T-helper 1 cell treated with Interleukin-12 subunit alpha and Interleukin-12 subunit beta and Interleukin-4 antibody, amounts not matched to agents 30 μg/mL and 1 μg/mL, for 36 hours (primary cell): ENCODE results near the gene NEUROG3.
"Not testable (repeated sequence)": the region's sequence is repeated elsewhere in the genome, so short reads cannot be mapped to it uniquely, and the experiment has no call there.

Experiments
- H3K27ac Mint-ChIP-seq: one replicate; pipeline ENCODE4 v1.8.0; 2021; ENCODE audit warnings: mild to moderate bottlenecking, mixed read lengths
- H3K27me3 Mint-ChIP-seq: one replicate; pipeline ENCODE4 v1.8.0; 2021; ENCODE audit warnings: low read depth, mixed read lengths
- H3K36me3 Mint-ChIP-seq: one replicate; pipeline ENCODE4 v1.8.0; 2021; ENCODE audit warnings: low read depth, mixed read lengths
- H3K4me1 Mint-ChIP-seq: one replicate; pipeline ENCODE4 v1.8.0; 2021; ENCODE audit warnings: low read depth, mixed read lengths
- H3K4me3 Mint-ChIP-seq: one replicate; pipeline ENCODE4 v1.8.0; 2021; ENCODE audit warnings: mild to moderate bottlenecking, moderate library complexity, mixed read lengths
- H3K9me3 Mint-ChIP-seq: one replicate; pipeline ENCODE4 v1.8.0; 2021; ENCODE audit warnings: mixed read lengths

The NEUROG3 gene

GRCh38 chr10:69558559-69558958 lies 14.7 kb downstream of the NEUROG3 start:
- Mint-ChIP-seq H3K36me3 (no peaks in the 10 kb centered on the region), H3K27me3 (peaks cover 5% of the 10 kb centered on the region), H3K9me3 (no peaks in the 10 kb centered on the region), H3K4me3 (no peak overlapping the region), H3K27ac (no peak overlapping the region), H3K4me1 (peaks cover 5% of the 10 kb centered on the region)

- Mint-ChIP-seq H3K4me1 (peaks cover 5% of the 10 kb centered on the region), H3K27ac (no peak overlapping the region), H3K27me3 (peaks cover 6% of the 10 kb centered on the region)
Observed at GRCh38 chr10:69554611-69555010, 18.6 kb downstream of the NEUROG3 start.

DNA sequence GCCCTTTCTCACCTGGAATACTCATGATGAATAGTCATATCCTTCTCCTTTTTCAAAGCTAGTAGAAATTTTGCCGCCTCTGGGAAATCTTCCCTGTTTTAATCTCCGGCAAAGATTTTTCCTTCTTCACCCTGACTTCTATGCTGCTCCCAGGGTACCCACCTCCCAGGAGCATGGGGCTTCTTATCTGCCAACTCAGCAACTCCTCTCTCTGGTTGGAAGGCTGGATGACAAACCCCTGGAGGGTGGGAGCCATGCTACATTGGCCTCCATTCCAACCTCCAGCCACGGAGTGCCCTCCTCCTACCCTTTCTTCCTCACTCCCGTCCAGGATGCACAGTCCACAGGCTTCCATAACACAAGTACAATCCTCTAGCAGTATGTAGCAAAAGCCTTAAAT lies 19.9 kb downstream of the NEUROG3 start:
- Mint-ChIP-seq H3K4me3 (no peak overlapping the region), H3K36me3 (no peaks in the 10 kb centered on the region), H3K4me1 (no peaks in the 10 kb centered on the region), H3K27ac (no peak overlapping the region), H3K27me3 (peaks cover 5% of the 10 kb centered on the region), H3K9me3 (peaks cover 22% of the 10 kb centered on the region)

More at GRCh38 chr10:69554611-69555010, 18.6 kb downstream of the NEUROG3 start:
- H3K4me3 Mint-ChIP-seq, result no peak overlapping the region
- peaks cover 14% of the 10 kb centered on the region for H3K9me3 Mint-ChIP-seq
- no peaks in the 10 kb centered on the region for H3K36me3 Mint-ChIP-seq

DNA sequence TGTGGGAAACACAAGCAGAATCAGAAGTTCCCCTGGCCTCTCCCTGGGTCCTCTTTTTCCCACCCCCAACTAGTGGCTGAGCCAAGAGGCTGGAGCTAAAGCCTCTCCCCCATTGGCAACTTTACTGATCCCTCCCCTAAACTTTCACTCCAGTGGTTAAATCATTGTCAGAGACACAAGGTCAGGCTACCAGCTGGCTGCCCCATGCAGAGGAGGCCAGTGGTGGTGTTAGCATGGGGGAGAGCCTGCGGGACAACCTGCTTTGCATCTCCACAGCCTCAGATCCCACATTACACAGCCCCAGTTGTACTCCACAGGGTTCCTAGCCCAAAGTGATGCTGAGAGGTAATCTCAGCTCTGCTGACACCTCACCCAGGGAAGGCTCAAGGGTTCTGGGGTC lies 21.0 kb downstream of the NEUROG3 start:
- H3K9me3 Mint-ChIP-seq, result peaks cover 29% of the 10 kb centered on the region

GRCh38 chr10:69549959-69550358 lies 23.3 kb downstream of the NEUROG3 start:
- Mint-ChIP-seq H3K4me1 (no peaks in the 10 kb centered on the region), H3K27ac (no peak overlapping the region), H3K27me3 (peaks cover 8% of the 10 kb centered on the region), H3K36me3 (no peaks in the 10 kb centered on the region), H3K4me3 (no peak overlapping the region), H3K9me3 (peaks cover 31% of the 10 kb centered on the region)

More for the DNA sequence above, 21.0 kb downstream of the NEUROG3 start:
- Mint-ChIP-seq H3K27me3 (peaks cover 6% of the 10 kb centered on the region), H3K4me3 (no peak overlapping the region), H3K4me1 (no peaks in the 10 kb centered on the region), H3K36me3 (no peaks in the 10 kb centered on the region), H3K27ac (no peak overlapping the region)

DNA sequence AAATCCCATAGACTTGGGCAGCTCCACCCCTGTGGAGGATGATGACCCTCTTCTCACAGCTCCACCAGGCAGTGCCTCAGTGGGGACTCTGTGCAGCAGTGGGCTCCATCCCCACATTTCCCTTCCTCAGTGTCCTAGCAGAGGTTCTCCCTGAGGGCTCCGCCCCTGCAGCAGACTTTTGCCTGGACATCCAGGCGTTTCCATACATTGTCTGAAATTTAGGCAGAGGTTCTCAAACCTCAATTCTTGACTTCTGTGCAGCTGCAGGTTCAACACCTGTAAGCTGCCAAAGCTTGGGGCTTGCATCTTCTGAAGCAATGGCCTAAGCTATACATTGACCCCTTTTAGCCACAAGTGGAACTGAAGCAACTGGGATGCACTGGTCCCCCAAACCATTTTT lies 31.8 kb downstream of the NEUROG3 start:
- peaks cover 2% of the 10 kb centered on the region for H3K36me3 Mint-ChIP-seq
- H3K9me3 Mint-ChIP-seq, result peaks cover 26% of the 10 kb centered on the region
- no peak overlapping the region for H3K4me3 Mint-ChIP-seq
- no peak overlapping the region for H3K27ac Mint-ChIP-seq
- no peaks in the 10 kb centered on the region for H3K4me1 Mint-ChIP-seq
- H3K27me3 Mint-ChIP-seq, result no peaks in the 10 kb centered on the region

- H3K36me3 Mint-ChIP-seq, result peaks cover 2% of the 10 kb centered on the region
- no peaks in the 10 kb centered on the region for H3K4me1 Mint-ChIP-seq
- H3K27me3 Mint-ChIP-seq, result peaks cover 6% of the 10 kb centered on the region
- H3K9me3 Mint-ChIP-seq, result peaks cover 26% of the 10 kb centered on the region
- H3K4me3 Mint-ChIP-seq, result no peak overlapping the region
- H3K27ac Mint-ChIP-seq, result no peak overlapping the region
Observed at GRCh38 chr10:69538461-69538860, 34.8 kb downstream of the NEUROG3 start.

- H3K4me3 Mint-ChIP-seq, result no peak overlapping the region
- peaks cover 14% of the 10 kb centered on the region for H3K27me3 Mint-ChIP-seq
- peaks cover 26% of the 10 kb centered on the region for H3K9me3 Mint-ChIP-seq
- H3K27ac Mint-ChIP-seq, result no peak overlapping the region
- H3K4me1 Mint-ChIP-seq, result no peaks in the 10 kb centered on the region
- H3K36me3 Mint-ChIP-seq, result peaks cover 2% of the 10 kb centered on the region
Observed at GRCh38 chr10:69537449-69537848, 35.8 kb downstream of the NEUROG3 start.

DNA sequence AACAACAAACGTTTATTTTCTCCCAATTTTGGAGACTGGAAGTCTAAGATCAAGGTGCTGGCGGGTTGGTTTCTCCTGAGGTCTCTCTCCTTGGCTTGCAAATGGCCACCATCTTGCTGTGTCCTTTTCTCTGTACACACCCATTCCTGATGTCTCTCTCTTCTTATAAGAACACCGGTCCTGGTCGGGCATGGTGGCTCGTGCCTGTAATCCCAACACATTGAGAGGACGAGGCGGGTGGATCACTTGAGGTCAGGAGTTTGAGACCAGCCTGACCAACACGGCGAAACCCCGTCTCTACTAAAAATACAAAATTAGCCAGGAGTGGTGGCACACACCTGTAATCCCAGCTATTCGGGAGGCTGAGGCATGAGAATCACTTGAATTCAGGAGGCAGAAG lies 36.7 kb downstream of the NEUROG3 start:
- Mint-ChIP-seq H3K27me3 (peaks cover 24% of the 10 kb centered on the region), H3K9me3 (peaks cover 20% of the 10 kb centered on the region)
- H3K4me1 Mint-ChIP-seq, H3K27ac Mint-ChIP-seq, H3K4me3 Mint-ChIP-seq, H3K36me3 Mint-ChIP-seq: not testable (repeated sequence)

DNA sequence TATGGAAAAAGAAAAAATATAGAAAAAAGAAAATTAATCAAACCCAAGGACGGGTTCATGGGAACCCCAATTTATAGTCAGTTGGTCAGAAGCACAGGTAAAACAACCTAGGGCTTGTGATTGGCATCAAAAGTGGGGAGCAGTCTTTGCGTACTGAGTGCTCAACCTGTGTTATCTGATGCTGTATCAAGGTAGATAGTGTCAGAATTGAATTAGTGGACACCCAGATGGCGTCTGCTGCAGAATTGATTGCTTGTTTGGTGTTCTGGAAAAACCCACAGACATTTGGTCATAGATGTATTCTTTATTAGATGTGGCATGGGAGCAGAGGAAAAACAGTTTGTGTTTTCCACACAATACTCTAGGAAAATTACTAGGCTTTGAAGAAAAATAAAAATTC lies 39.6 kb downstream of the NEUROG3 start:
- Mint-ChIP-seq H3K9me3 (peaks cover under 1% of the 10 kb centered on the region), H3K36me3 (no peaks in the 10 kb centered on the region), H3K27me3 (peaks cover 26% of the 10 kb centered on the region), H3K27ac (no peak overlapping the region), H3K4me3 (no peak overlapping the region), H3K4me1 (no peaks in the 10 kb centered on the region)

DNA sequence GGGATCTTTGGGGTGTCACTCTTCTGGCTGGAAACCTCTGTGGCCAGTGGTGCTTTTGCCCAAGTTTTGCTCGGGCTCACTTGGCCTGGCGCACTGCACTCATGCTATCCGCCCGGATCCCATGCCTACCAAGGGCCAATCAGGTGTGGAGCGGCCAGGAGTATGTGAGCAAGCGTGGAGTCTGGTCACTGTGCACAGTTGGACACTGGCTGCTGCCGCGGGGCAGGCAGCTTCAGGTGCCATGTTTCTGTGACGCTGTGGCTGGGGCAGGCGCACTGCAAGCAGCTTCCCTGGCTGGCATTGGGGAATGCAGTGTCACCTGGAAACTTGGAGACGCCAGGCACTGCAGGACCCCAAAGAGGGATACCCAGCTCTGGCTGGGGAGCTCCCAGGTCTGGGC lies 45.3 kb downstream of the NEUROG3 start:
- peaks cover 20% of the 10 kb centered on the region for H3K27me3 Mint-ChIP-seq
- H3K4me1 Mint-ChIP-seq, result no peaks in the 10 kb centered on the region
- no peak overlapping the region for H3K4me3 Mint-ChIP-seq
- H3K27ac Mint-ChIP-seq, result no peak overlapping the region
- no peaks in the 10 kb centered on the region for H3K9me3 Mint-ChIP-seq
- no peaks in the 10 kb centered on the region for H3K36me3 Mint-ChIP-seq
